ENCODE measurements around the gene TCEA3. TPM values are rescaled to one million over a fixed set of nuclear protein-coding genes. Genes with fewer than 3 reads are reported as not detected.

Gene TCEA3
- total and polyA plus RNA-seq, 2 donors (not counting 3 experiments of a cell fraction or from before 2014, with no cell fraction given): 1.5 to 3.7 TPM

GRCh38 chr1:23422241-23422877, 2.2 kb downstream of the TCEA3 start:
- Histone ChIP-seq H3K27me3 (ENCODE audit: control insufficient read depth in 2 of 2, insufficient read depth in 2 of 2, low read length in 2 of 2) (peaks cover 0 to 10% of the 10 kb centered on the region in 2 experiments), H4K20me1 (replicated peaks; ENCODE audit: control insufficient read depth, extremely low read depth, insufficient read depth, low read length) (no peaks in the 10 kb centered on the region), H3K9me1 (replicated peaks; ENCODE audit: control insufficient read depth, extremely low read depth, insufficient read depth, low read length) (no peaks in the 10 kb centered on the region), H3K4me2 (ENCODE audit: insufficient read depth, low read length) (peak overlapping the region; percentile 6), H3K4me1 (ENCODE audit: control insufficient read depth, extremely low read depth, insufficient read depth, low read length) (peaks cover 12% of the 10 kb centered on the region), H3K9ac (replicated peaks; ENCODE audit: extremely low read depth, insufficient read depth, low read length) (no peak overlapping the region), H3K9me3 (replicated peaks; ENCODE audit: control insufficient read depth, insufficient read depth, low read length) (no peaks in the 10 kb centered on the region), H3K79me2 (ENCODE audit: control insufficient read depth, insufficient read depth, low read length) (no peaks in the 10 kb centered on the region), H3K36me3 (ENCODE audit: control insufficient read depth in 2 of 2, extremely low read depth in 1 of 2, insufficient read depth in 2 of 2, low read length in 2 of 2) (no peaks in the 10 kb centered on the region), H3K4me3 (replicated peaks in 1 of 3; ENCODE audit: insufficient read depth in 1 of 3, low read depth in 1 of 3, low read length in 3 of 3) (no peak overlapping the region), H3K27ac (ENCODE audit: insufficient read depth, low read depth, low read length) (no peak overlapping the region), H2AFZ (ENCODE audit: low read depth, low read length) (peak overlapping the region; percentile 87)
- dilution Hi-C loops (cut with MboI; ENCODE audit: extremely low pct_ligation_motif_present, low sequenced_read_pairs) (no loop called here), intact Hi-C loops (cut with micrococcal nuclease) (loop anchor here (1.0 kb wide), 1 partner anchor 62 kb away; the partner anchor contains the start of gene ASAP3)
- DNase-seq (ENCODE audit: low read depth, low spot score) (peak; percentile 50), FAIRE-seq (peak; percentile 85)
- CTCF ChIA-PET: interaction anchor here (0.9 to 2.1 kb wide), 11 partner anchors 10 to 215 kb away, joined by 3 to 8 read pairs (median 4); partner anchors contain the start of genes ASAP3 and ZNF436
- no peak for TF ChIP-seq EZH2 (IDR thresholded peaks at IDR 0.05; ENCODE audit: borderline replicate concordance, low read depth, low read length, severe bottlenecking)
- TF ChIP-seq JUN (IDR thresholded peaks at IDR 0.05; ENCODE audit: borderline replicate concordance, insufficient read depth, insufficient read length, low read depth): no peak
- TF ChIP-seq FOS (IDR thresholded peaks at IDR 0.05; ENCODE audit: borderline replicate concordance, insufficient read depth, low read length): no peak
- no peak for TF ChIP-seq CTCF (IDR thresholded peaks at IDR 0.05; ENCODE audit: extremely low read depth in 1 of 2, insufficient read depth in 1 of 2, low read depth in 1 of 2, low read length in 2 of 2)
- no peak for TF ChIP-seq MYC (IDR thresholded peaks at IDR 0.05; ENCODE audit: low read depth, low read length)
- no peak for TF ChIP-seq POLR2AphosphoS5 (IDR thresholded peaks at IDR 0.05; ENCODE audit: insufficient read depth, low read depth, low read length)
- no peak for TF ChIP-seq MAX (IDR thresholded peaks at IDR 0.05; ENCODE audit: insufficient read depth, insufficient read length)
- no peak for TF ChIP-seq GATA2 (IDR thresholded peaks at IDR 0.05; ENCODE audit: insufficient read depth, insufficient read length, low read depth, low read length)
- TF ChIP-seq POLR2A (IDR thresholded peaks at IDR 0.05; ENCODE audit: low read depth, low read length): no peak
- no TSS peak for BruUV-seq (replicated peaks)
- POLR2A ChIA-PET: no interaction called here
